Measurements from ENCODE around the gene PDZD4.

DNA sequence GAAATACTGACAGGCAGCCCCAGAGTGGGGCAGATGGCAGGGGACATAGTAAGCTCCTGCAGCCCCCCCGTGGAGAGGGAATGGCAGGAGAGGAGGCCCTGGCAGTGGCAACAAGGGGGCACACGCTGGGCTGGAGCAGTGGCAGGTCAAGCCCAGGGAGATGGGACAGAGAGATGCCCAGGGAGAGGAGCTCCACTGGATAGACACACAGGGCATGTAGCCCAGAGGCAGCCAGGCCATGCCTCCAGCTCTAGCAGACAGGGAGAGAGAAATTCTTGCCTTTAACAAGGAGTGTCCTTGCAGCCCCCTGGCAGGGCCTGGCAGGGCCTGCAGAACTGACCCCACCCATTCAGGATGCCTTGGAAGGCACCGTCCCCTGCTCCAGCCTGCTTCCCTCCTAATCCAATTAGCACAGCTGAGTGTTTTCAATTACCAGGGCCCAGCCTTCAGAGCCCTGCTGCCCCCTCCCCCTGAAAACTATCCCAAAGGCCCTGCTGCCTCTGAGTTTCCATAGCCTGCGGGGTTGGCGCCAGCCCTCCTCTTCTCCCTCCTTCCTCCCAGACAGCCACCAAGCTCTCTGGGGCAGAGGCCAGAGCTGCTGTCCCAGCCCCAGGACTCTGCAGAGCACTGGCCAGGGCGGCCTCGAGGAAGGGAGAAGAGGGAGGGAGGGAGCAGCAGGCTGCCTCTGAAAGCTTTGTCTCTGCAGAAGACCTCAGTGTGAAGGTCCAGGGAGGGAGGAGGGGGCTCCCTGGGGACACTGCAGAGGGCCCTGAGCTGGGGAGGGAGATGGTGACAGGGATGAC lies 43.1 kb upstream of the PDZD4 start:
- TF ChIP-seq, protein P1, sequence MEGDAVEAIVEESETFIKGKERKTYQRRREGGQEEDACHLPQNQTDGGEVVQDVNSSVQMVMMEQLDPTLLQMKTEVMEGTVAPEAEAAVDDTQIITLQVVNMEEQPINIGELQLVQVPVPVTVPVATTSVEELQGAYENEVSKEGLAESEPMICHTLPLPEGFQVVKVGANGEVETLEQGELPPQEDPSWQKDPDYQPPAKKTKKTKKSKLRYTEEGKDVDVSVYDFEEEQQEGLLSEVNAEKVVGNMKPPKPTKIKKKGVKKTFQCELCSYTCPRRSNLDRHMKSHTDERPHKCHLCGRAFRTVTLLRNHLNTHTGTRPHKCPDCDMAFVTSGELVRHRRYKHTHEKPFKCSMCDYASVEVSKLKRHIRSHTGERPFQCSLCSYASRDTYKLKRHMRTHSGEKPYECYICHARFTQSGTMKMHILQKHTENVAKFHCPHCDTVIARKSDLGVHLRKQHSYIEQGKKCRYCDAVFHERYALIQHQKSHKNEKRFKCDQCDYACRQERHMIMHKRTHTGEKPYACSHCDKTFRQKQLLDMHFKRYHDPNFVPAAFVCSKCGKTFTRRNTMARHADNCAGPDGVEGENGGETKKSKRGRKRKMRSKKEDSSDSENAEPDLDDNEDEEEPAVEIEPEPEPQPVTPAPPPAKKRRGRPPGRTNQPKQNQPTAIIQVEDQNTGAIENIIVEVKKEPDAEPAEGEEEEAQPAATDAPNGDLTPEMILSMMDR (IDR thresholded peaks at IDR 0.05) = no peak
- TF ChIP-seq POLR2A (IDR thresholded peaks at IDR 0.05; ENCODE audit: low read depth) = no peak
